GM23338 (cell line): ENCODE measurements around the gene ACTL6B. TPM values are rescaled to one million over a fixed set of nuclear protein-coding genes. Genes with fewer than 3 reads are reported as not detected.
"Not testable (repeated sequence)": the region's sequence is repeated elsewhere in the genome, so short reads cannot be mapped to it uniquely, and the experiment has no call there.

ENCODE experiments used
- ATAC-seq: fragments of 200-7000 bp; cut with Tn5 transposase; 3 replicates; pipeline ENCODE4 v1.9.1; 2020
- DNase-seq: peaks from one replicate; pipeline ENCODE4 v3.0.0-alpha.2; 2015; ENCODE audit warnings: low spot score
- H2AFZ ChIP-seq: fragments of 200-600 bp; sonication (generic); 2 replicates; pipeline ENCODE4 v1.8.0; 2016; ENCODE audit warnings: antibody characterized with exemption, mild to moderate bottlenecking, moderate library complexity
- H3F3A ChIP-seq: fragments of 200-600 bp; sonication (generic); replicated peaks from 2 replicates; pipeline ENCODE4 v1.8.0; 2017; ENCODE audit warnings: antibody characterized with exemption, mixed run types, low read depth
- H3K27ac ChIP-seq: fragments of 200-600 bp; sonication (generic); 2 replicates; pipeline ENCODE4 v1.6.1; 2016; ENCODE audit warnings: low read depth
- H3K27me3 ChIP-seq: fragments of 200-600 bp; sonication (generic); 2 replicates; pipeline ENCODE4 v1.8.0; 2016; ENCODE audit warnings: mild to moderate bottlenecking, mixed run types, moderate library complexity; ENCODE audit not compliant: insufficient read depth
- H3K36me3 ChIP-seq: fragments of 200-600 bp; sonication (generic); 2 replicates; pipeline ENCODE4 v1.8.0; 2016; ENCODE audit warnings: mild to moderate bottlenecking; ENCODE audit not compliant: insufficient read depth
- H3K4me1 ChIP-seq: fragments of 200-600 bp; sonication (generic); 2 replicates; pipeline ENCODE4 v1.8.0; 2016; ENCODE audit warnings: mild to moderate bottlenecking, moderate library complexity; ENCODE audit not compliant: insufficient read depth
- H3K4me2 ChIP-seq: fragments of 200-600 bp; sonication (generic); 2 replicates; pipeline ENCODE4 v1.7.1; 2017; ENCODE audit warnings: mixed run types
- H3K4me3 ChIP-seq: fragments of 200-600 bp; sonication (generic); 2 replicates; pipeline ENCODE4 v1.6.1; 2016; ENCODE audit warnings: mixed run types
- H3K79me2 ChIP-seq: fragments of 200-600 bp; sonication (generic); replicated peaks from 2 replicates; pipeline ENCODE4 v1.8.0; 2017; ENCODE audit warnings: mild to moderate bottlenecking; ENCODE audit not compliant: insufficient read depth
- H3K9me2 ChIP-seq: fragments of 200-600 bp; sonication (generic); 2 replicates; pipeline ENCODE4 v1.8.0; 2017; ENCODE audit not compliant: insufficient read depth
- H4K20me1 ChIP-seq: fragments of 200-600 bp; sonication (generic); replicated peaks from 2 replicates; pipeline ENCODE4 v1.8.0; 2017; ENCODE audit warnings: mild to moderate bottlenecking; ENCODE audit not compliant: insufficient read depth
- H3K27ac Mint-ChIP-seq: 2 replicates; pipeline ENCODE4 v1.8.0; 2020; ENCODE audit warnings: inconsistent platforms, mild to moderate bottlenecking, moderate library complexity, mixed read lengths
- H3K27me3 Mint-ChIP-seq: 3 replicates; pipeline ENCODE4 v1.8.0; 2022; ENCODE audit warnings: low read depth, mild to moderate bottlenecking, moderate library complexity, mixed read lengths, inconsistent platforms; ENCODE audit not compliant: insufficient read depth, poor library complexity
- H3K36me3 Mint-ChIP-seq: 3 replicates; pipeline ENCODE4 v1.8.0; 2021; ENCODE audit warnings: low read depth, mild to moderate bottlenecking, inconsistent platforms, moderate library complexity, mixed read lengths
- H3K4me1 Mint-ChIP-seq: 3 replicates; pipeline ENCODE4 v1.8.0; 2020; ENCODE audit warnings: mild to moderate bottlenecking, inconsistent platforms, mixed read lengths
- H3K4me3 Mint-ChIP-seq: 3 replicates; pipeline ENCODE4 v1.8.0; 2021; ENCODE audit warnings: moderate library complexity, mild to moderate bottlenecking, inconsistent platforms, mixed read lengths
- H3K9me3 Mint-ChIP-seq: 3 replicates; pipeline ENCODE4 v1.8.0; 2020; ENCODE audit warnings: moderate library complexity, mild to moderate bottlenecking, inconsistent platforms, mixed read lengths
- CREB1 ChIP-seq: fragments of 250-450 bp; sonication (Bioruptor Pico); IDR thresholded peaks from 2 replicates; pipeline ENCODE4 v1.5.0; 2020; ENCODE audit warnings: low read depth, mild to moderate bottlenecking, moderate library complexity
- CTCF ChIP-seq, 2 experiments: fragments of 200-600 bp in 1 of 2; sonication (generic) in 1 of 2; conservative IDR thresholded peaks; 2 replicates each; pipeline versions ENCODE4 v1.5.1 to v1.6.1; 2016 to 2017; ENCODE audit warnings: antibody characterized with exemption in 2 of 2, low read depth in 2 of 2, mild to moderate bottlenecking in 2 of 2, moderate library complexity in 1 of 2
- EZH2 ChIP-seq: fragments of 200-600 bp; sonication (generic); IDR thresholded peaks from one replicate; pipeline ENCODE4 v1.8.0; 2017; ENCODE audit warnings: antibody characterized with exemption, mild to moderate bottlenecking, low read depth; ENCODE audit not compliant: unreplicated experiment
- JUNB ChIP-seq: IDR thresholded peaks from one replicate; pipeline ENCODE4 v1.6.1; 2016; ENCODE audit warnings: antibody characterized with exemption; ENCODE audit not compliant: unreplicated experiment
- POLR2AphosphoS5 ChIP-seq: IDR thresholded peaks from 2 replicates; pipeline ENCODE4 v1.6.1; 2016; ENCODE audit warnings: antibody characterized with exemption, low read depth
- REST ChIP-seq: IDR thresholded peaks from one replicate; pipeline ENCODE4 v1.6.1; 2018; ENCODE audit warnings: antibody characterized with exemption; ENCODE audit not compliant: unreplicated experiment
- ZNF114 ChIP-seq: fragments of 250-450 bp; sonication (Bioruptor Pico); IDR thresholded peaks from 2 replicates; pipeline ENCODE4 v1.5.0; 2020; ENCODE audit warnings: mild to moderate bottlenecking, moderate library complexity
- ZNF331 ChIP-seq: fragments of 250-450 bp; sonication (Bioruptor Pico); IDR thresholded peaks from 2 replicates; pipeline ENCODE4 v1.5.0; 2020; ENCODE audit warnings: low read depth, mild to moderate bottlenecking, moderate library complexity
- polyA plus RNA-seq: library from polyadenylated mRNA; unstranded; fragments of >200 nt; fragmentation: Nextera tagmentation; extraction: Ambion mirVana; gene quantifications from 2 replicates; pipeline ENCODE4 v1.2.1, GENCODE V29; 2016
- total RNA-seq: library from RNA; depleted of rRNA; stranded (reverse); fragments of >200 nt; shearing (Covaris generic); gene quantifications from 2 replicates; pipeline ENCODE4 v1.2.3, GENCODE V29; 2014
- TF ChIP-seq, protein P1 (sequence below): IDR thresholded peaks from 2 replicates; pipeline ENCODE4 v1.6.1; 2016; ENCODE audit warnings: antibody characterized with exemption

The ACTL6B gene
- total and polyA plus RNA-seq, 2 experiments from 2014 or later, result 0.69 to 2.5 TPM

DNA sequence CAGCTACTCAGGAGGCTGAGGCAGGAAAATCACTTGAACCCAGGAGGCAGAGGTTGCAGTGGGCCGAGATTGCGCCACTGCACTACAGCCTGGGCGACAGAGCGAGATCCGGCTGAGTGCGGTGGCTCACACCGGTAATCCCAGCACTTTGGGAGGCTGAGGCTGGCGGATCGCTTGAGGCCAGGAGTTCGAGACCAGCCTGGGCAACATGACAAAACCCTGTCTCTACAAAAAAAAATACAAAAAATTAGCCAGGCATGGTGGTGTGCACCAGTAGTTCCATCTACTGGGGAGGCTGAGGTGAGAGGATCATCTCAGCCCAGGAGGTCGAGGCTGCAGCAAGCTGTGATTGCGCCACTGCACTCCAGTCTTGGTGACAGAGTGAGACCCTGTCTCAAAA, 12.9 kb upstream of the ACTL6B start:
- not testable (repeated sequence) for H3K27ac ChIP-seq, H3K4me1 Mint-ChIP-seq, H3K79me2 ChIP-seq, H3K36me3 ChIP-seq, H2AFZ ChIP-seq, H3K4me3 ChIP-seq, H3K4me2 ChIP-seq, DNase-seq, H3K9me3 Mint-ChIP-seq, H3F3A ChIP-seq, H3K4me3 Mint-ChIP-seq, H3K4me1 ChIP-seq, H3K9me2 ChIP-seq, ATAC-seq, H3K27ac Mint-ChIP-seq, H4K20me1 ChIP-seq, H3K36me3 Mint-ChIP-seq
- H3K27me3 Mint-ChIP-seq, result peaks cover 25% of the 10 kb centered on the region
- peaks cover 16% of the 10 kb centered on the region for H3K27me3 ChIP-seq

DNA sequence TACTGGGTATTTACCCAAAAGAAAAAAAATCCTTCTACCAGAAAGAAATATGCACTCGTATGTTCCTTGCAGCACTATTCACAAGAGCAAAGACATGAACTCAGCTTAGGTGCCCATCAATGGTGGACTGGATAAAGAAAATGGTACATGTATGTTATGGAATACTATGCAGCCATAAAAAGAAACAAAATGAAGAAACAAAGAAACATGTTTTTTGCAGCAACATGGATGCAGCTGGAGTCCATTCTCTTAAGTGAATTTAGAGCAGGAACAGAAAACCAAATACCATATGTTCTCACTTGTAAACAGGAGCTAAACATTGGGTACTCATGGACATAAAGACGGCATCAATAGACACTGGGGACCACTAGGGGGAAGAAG, 11.8 kb upstream of the ACTL6B start:
- Mint-ChIP-seq H3K4me3 (no peak overlapping the region), H3K27ac (no peak overlapping the region), H3K36me3 (no peaks in the 10 kb centered on the region), H3K27me3 (peaks cover 22% of the 10 kb centered on the region), H3K9me3 (no peaks in the 10 kb centered on the region; the same call in 2 of the 3 replicates), H3K4me1 (peaks cover 2% of the 10 kb centered on the region; the same call in 2 of the 3 replicates)
- no peaks in the 10 kb centered on the region for H3K4me1 ChIP-seq
- ATAC-seq, result no peak
- H2AFZ ChIP-seq, result no peak overlapping the region
- TF ChIP-seq EZH2, result no peak
- no peak for TF ChIP-seq REST
- TF ChIP-seq JUNB, result no peak
- TF ChIP-seq ZNF114 (CRISPR knock-in tag), result no peak
- no peak for TF ChIP-seq ZNF331 (CRISPR knock-in tag)
- no peak for TF ChIP-seq CTCF (conservative IDR thresholded peaks at IDR 0.05; ENCODE audit: low read depth in 2 of 2)
- TF ChIP-seq CREB1 (CRISPR knock-in tag), result no peak
- TF ChIP-seq POLR2AphosphoS5, result no peak
- TF ChIP-seq, protein P1, sequence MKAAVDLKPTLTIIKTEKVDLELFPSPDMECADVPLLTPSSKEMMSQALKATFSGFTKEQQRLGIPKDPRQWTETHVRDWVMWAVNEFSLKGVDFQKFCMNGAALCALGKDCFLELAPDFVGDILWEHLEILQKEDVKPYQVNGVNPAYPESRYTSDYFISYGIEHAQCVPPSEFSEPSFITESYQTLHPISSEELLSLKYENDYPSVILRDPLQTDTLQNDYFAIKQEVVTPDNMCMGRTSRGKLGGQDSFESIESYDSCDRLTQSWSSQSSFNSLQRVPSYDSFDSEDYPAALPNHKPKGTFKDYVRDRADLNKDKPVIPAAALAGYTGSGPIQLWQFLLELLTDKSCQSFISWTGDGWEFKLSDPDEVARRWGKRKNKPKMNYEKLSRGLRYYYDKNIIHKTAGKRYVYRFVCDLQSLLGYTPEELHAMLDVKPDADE, result no peak
- no peaks in the 10 kb centered on the region for H3K9me2 ChIP-seq
- H4K20me1 ChIP-seq, result no peaks in the 10 kb centered on the region
- no peaks in the 10 kb centered on the region for H3K36me3 ChIP-seq
- H3K4me2 ChIP-seq, result no peak overlapping the region
- H3K79me2 ChIP-seq, result no peaks in the 10 kb centered on the region
- no peak overlapping the region for H3K4me3 ChIP-seq
- no peak for DNase-seq
- no peak overlapping the region for H3K27ac ChIP-seq
- peaks cover 16% of the 10 kb centered on the region for H3K27me3 ChIP-seq
- H3F3A ChIP-seq, result no peaks in the 10 kb centered on the region
